Neutrophil (primary cell): Measurements from ENCODE around the gene AHNAK.

ENCODE experiments used
- H3K27ac ChIP-seq: fragments of 200-600 bp; sonication (generic); 2 replicates; pipeline ENCODE4 v1.5.1; 2016; ENCODE audit warnings: mild to moderate bottlenecking, moderate library complexity
- H3K27me3 ChIP-seq: fragments of 200-600 bp; sonication (generic); 2 replicates; pipeline ENCODE4 v1.6.0; 2016; ENCODE audit warnings: mild to moderate bottlenecking
- H3K36me3 ChIP-seq: fragments of 200-600 bp; sonication (generic); 2 replicates; pipeline ENCODE4 v1.5.1; 2017
- H3K4me1 ChIP-seq, 2 experiments: fragments of 200-600 bp in 1 of 2; sonication (generic) in 1 of 2; 1 replicate in 1 of 2; 2 replicates in 1 of 2; pipeline versions ENCODE4 v1.5.1 to v1.6.1; 2013 to 2016; ENCODE audit warnings: low read depth in 1 of 2, low read length in 1 of 2, mild to moderate bottlenecking in 1 of 2, moderate library complexity in 1 of 2; ENCODE audit not compliant: control insufficient read depth in 1 of 2, insufficient read depth in 1 of 2
- H3K4me3 ChIP-seq, 2 experiments: fragments of 200-600 bp in 1 of 2; sonication (generic) in 1 of 2; 1 replicate in 1 of 2; 2 replicates in 1 of 2; pipeline ENCODE4 v1.5.1; 2013 to 2016; ENCODE audit warnings: low read depth in 1 of 2, low read length in 1 of 2, mild to moderate bottlenecking in 1 of 2, moderate library complexity in 1 of 2
- H3K9me3 ChIP-seq: fragments of 200-600 bp; sonication (generic); 2 replicates; pipeline ENCODE4 v1.5.1; 2016
- TF ChIP-seq, protein P1 (sequence below): fragments of 200-600 bp; sonication (generic); IDR thresholded peaks from 2 replicates; pipeline ENCODE4 v1.5.1; 2016; ENCODE audit warnings: antibody characterized with exemption

Gene AHNAK

DNA sequence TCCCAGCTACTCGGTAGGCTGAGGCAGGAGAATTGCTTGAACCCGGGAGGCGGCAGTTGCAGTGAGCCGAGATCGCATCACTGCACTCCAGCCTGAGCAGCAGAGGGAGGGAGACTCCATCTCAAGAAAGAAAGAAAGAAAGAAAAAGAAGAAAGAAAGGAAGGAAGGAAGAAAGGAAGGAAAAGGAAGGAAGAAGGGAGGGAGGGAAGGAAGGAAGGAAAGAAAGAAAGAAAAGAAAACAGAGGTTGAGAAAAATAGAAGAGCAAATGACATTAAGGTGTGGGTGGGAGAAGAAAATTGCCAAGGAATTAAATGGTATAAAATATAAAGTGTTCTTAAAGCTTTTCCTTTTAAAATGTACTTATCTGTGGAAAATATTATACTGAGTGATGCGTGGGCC, 49.9 kb downstream of the AHNAK start:
- TF ChIP-seq, protein P1, sequence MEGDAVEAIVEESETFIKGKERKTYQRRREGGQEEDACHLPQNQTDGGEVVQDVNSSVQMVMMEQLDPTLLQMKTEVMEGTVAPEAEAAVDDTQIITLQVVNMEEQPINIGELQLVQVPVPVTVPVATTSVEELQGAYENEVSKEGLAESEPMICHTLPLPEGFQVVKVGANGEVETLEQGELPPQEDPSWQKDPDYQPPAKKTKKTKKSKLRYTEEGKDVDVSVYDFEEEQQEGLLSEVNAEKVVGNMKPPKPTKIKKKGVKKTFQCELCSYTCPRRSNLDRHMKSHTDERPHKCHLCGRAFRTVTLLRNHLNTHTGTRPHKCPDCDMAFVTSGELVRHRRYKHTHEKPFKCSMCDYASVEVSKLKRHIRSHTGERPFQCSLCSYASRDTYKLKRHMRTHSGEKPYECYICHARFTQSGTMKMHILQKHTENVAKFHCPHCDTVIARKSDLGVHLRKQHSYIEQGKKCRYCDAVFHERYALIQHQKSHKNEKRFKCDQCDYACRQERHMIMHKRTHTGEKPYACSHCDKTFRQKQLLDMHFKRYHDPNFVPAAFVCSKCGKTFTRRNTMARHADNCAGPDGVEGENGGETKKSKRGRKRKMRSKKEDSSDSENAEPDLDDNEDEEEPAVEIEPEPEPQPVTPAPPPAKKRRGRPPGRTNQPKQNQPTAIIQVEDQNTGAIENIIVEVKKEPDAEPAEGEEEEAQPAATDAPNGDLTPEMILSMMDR: no peak
- H3K27ac ChIP-seq: no peak overlapping the region
- no peaks in the 10 kb centered on the region for H3K36me3 ChIP-seq
- no peaks in the 10 kb centered on the region for H3K9me3 ChIP-seq
- peaks cover 23% of the 10 kb centered on the region for H3K27me3 ChIP-seq
- H3K4me3 ChIP-seq: no peak overlapping the region
- H3K4me1 ChIP-seq: no peaks in the 10 kb centered on the region

DNA sequence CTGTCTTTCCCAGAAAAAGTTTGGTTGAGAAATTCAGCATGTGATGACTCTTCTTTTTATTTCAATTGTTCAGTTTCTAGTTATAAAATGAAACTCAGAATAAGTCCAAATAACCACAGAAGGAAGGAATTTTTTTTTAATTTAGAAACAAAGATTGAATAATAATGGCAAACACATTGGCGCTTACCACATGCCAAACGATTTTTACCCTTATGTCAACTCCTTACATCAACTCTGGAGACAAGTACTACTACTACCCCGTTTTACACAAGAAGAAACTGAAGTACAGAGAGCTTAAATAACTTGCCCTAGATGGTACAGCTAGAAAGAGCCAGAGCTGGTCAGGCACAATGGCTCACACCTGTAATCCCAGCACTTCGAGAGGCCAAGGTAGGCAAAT, 52.4 kb downstream of the AHNAK start:
- Histone ChIP-seq H3K36me3 (no peaks in the 10 kb centered on the region), H3K27me3 (no peaks in the 10 kb centered on the region), H3K9me3 (no peaks in the 10 kb centered on the region), H3K4me1 (no peaks in the 10 kb centered on the region), H3K4me3 (no peak overlapping the region), H3K27ac (no peak overlapping the region)
- TF ChIP-seq, protein P1: no peak

DNA sequence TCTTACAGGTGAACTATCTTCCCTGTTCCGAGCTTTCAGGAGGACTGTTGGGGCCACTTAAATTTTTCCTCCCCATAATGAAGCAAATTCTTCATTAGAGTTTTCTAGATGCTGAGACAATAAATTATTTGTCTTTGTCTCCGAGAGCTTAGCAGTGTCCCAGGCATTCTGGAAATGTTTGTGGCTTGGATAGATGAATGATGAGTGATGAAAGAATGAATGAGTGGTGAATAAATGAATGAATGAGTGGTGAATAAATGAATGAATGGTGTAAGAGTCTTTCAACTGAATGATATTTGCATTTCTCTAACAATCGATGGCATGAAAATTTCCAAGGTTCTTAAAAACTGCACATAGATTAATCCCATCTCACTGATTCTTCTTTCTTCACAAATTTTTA, 52.8 kb downstream of the AHNAK start:
- Histone ChIP-seq H3K27me3 (no peaks in the 10 kb centered on the region), H3K9me3 (no peaks in the 10 kb centered on the region), H3K4me1 (no peaks in the 10 kb centered on the region), H3K36me3 (no peaks in the 10 kb centered on the region), H3K4me3 (no peak overlapping the region), H3K27ac (no peak overlapping the region)
- TF ChIP-seq, protein P1: no peak

DNA sequence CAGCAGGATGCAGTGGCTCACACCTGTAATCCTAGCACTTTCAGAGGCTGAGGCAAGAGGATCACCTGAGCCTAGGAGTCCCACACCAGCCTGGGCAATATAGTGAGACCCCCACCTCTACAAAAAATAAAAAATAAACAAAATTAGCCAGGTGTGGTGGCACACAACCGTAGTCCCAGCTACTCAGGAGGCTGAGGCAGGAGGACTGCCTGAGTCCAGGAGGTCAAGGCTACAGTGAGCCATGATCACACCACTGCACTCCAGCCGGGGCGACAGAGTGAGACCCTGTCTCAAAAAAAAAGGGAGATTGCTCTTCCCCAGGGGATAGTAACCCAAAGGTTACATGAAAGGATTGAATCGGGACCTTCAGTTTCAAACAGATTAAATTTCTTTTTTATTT, 54.0 kb downstream of the AHNAK start:
- TF ChIP-seq, protein P1: no peak
- H3K27me3 ChIP-seq: peaks cover 7% of the 10 kb centered on the region
- H3K9me3 ChIP-seq: no peaks in the 10 kb centered on the region
- no peaks in the 10 kb centered on the region for H3K4me1 ChIP-seq
- H3K27ac ChIP-seq: no peak overlapping the region
- no peak overlapping the region for H3K4me3 ChIP-seq
- H3K36me3 ChIP-seq: no peaks in the 10 kb centered on the region

DNA sequence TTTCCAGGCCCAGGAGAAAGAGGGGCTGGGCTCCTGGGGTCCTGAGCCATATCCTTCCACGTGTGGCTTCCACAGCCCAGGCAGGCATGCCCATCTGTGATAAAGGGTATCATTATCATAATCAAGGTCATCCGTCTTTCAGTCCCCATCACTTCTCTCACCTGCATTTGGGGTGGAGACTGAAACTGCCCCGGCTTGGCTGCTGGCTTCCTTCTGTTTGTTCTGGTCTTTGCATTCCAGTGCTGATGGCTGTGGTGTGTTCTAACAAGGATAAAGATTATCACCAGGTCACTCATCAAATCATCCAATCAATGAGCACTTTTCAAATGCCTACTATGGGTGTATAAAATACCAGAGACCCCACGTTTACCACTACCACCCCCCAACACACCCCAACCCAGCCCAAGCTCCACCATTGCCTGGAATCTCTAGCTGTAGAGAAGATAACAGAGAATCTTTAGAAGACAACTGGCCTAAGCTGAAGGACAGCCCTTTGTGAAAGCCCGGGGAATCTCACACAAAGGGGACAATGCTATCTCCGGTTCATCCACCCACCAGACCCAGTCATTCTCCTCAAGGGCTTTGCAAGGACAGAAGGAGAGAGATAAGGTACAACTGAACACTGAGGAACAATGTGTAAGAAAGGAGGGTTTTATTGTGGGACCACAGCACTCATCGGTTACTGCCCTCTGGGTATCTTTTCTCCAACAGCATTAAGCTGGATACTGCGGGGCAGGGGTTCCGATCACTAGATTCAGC, 54.9 kb downstream of the AHNAK start:
- Histone ChIP-seq H3K36me3 (no peaks in the 10 kb centered on the region), H3K27me3 (peaks cover 15% of the 10 kb centered on the region), H3K4me1 (no peaks in the 10 kb centered on the region), H3K9me3 (no peaks in the 10 kb centered on the region), H3K27ac (no peak overlapping the region), H3K4me3 (no peak overlapping the region)
- TF ChIP-seq, protein P1: no peak
